Sigmoid colon (tissue), 7 donors: ENCODE measurements around the gene GPR142. TPM values are rescaled to one million over a fixed set of nuclear protein-coding genes. Genes with fewer than 3 reads are reported as not detected.

Source experiments
- DNase-seq: peaks from one replicate; pipeline ENCODE4 v3.0.0-alpha.2; 2019
- H3K27ac ChIP-seq, 4 donors: fragments of 200-600 bp; sonication (generic); one replicate each; pipeline ENCODE4 v1.5.1; 2016 to 2019; ENCODE audit warnings: mild to moderate bottlenecking in 1 of 4
- H3K27me3 ChIP-seq, 3 donors: fragments of 200-600 bp; sonication (generic); one replicate each; pipeline ENCODE4 v1.5.1; 2019; ENCODE audit warnings: mild to moderate bottlenecking in 1 of 3
- H3K36me3 ChIP-seq, 4 donors: fragments of 200-600 bp; sonication (generic); one replicate each; pipeline ENCODE4 v1.5.1; 2016 to 2019
- H3K4me1 ChIP-seq, 4 donors: fragments of 200-600 bp; sonication (generic); one replicate each; pipeline ENCODE4 v1.5.1; 2017 to 2019
- H3K4me3 ChIP-seq, 4 donors: fragments of 200-600 bp; sonication (generic); one replicate each; pipeline ENCODE4 v1.5.1; 2017 to 2019; ENCODE audit warnings: mild to moderate bottlenecking in 2 of 4, moderate library complexity in 1 of 4
- H3K9me3 ChIP-seq, 4 donors: fragments of 200-600 bp in 3 of 4; sonication (generic) in 3 of 4; one replicate each; pipeline versions ENCODE4 v1.5.1 to v1.6.1; 2013 to 2019
- EP300 ChIP-seq, 4 donors: sonication (generic); formaldehyde crosslinking; IDR thresholded peaks; one replicate each; pipeline ENCODE4 v1.6.1; 2017; ENCODE audit warnings: antibody characterized with exemption in 4 of 4
- POLR2A ChIP-seq, 2 donors: fragments of 450-650 bp; IDR thresholded peaks; one replicate each; pipeline ENCODE4 v1.6.1; 2016; ENCODE audit warnings: antibody characterized with exemption in 2 of 2, mild to moderate bottlenecking in 2 of 2, moderate library complexity in 2 of 2
- POLR2AphosphoS5 ChIP-seq, 4 donors: sonication (generic); formaldehyde crosslinking; IDR thresholded peaks; one replicate each; pipeline ENCODE4 v1.6.1; 2017; ENCODE audit warnings: antibody characterized with exemption in 4 of 4
- WGBS, 2 donors: extraction: QIAGEN DNeasy Blood & Tissue Kit; methylation state at CpG; one replicate each; pipeline ENCODE4 v1.1.7; 2013; 5-methylcytosine and 5-hydroxymethylcytosine counted together
- intact Hi-C: fragments of 100-400 bp; cut with DNase I; formaldehyde crosslinking; loops from one replicate; pipeline ENCODE4 v1.15.1; 2023
- polyA plus RNA-seq, 3 donors: library from polyadenylated mRNA; stranded (reverse); fragments of 200-250 nt; gene quantifications; one replicate each; pipeline ENCODE4 v1.2.3, GENCODE V29; 2013
- total RNA-seq, 4 donors: library from RNA; depleted of rRNA; stranded (reverse); fragments of >200 nt; gene quantifications; one replicate each; pipeline ENCODE4 v1.1.0, GENCODE V29; 2016
- TF ChIP-seq, protein P1 (sequence below), 4 experiments: fragments of 450-650 bp in 3 of 4; fragments of 200-600 bp in 1 of 4; IDR thresholded peaks; one replicate each; pipeline ENCODE4 v1.5.1; 2016 to 2019; ENCODE audit warnings: antibody characterized with exemption in 4 of 4, mild to moderate bottlenecking in 3 of 4, moderate library complexity in 2 of 4
- donor health status: healthy with polysubstance abuse.
- donor health status: Bipolar disorder and iron deficiency.
- donor health status: healthy.

GPR142 gene
- total and polyA plus RNA-seq, 7 donors, result 0.16 to 1.8 TPM; not detected in 5

DNA sequence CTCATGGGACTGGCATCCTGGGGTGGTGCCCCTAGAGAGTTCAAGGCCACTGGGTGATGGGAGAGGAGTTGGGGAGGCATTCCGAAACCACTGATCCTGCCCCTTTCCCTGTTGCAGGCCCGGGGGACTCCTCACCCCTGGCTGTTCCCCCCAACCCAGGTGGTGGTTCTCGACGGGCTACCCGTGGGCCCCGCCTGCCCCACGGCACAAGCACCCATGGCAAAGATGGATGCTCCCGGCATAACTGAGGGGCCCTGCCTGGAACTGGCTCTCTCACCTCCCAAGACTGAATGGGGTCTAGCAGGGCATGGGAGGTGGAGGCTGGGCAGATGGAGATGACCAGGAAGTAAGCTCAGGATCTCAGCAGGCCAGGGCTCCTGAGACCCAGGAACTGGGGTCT lies 12.2 kb upstream of the GPR142 start:
- 73 to 79% methylated on average over 8 of the region's 8 CpGs for WGBS, 2 donors
- intact Hi-C loops, result no loop called here

DNA sequence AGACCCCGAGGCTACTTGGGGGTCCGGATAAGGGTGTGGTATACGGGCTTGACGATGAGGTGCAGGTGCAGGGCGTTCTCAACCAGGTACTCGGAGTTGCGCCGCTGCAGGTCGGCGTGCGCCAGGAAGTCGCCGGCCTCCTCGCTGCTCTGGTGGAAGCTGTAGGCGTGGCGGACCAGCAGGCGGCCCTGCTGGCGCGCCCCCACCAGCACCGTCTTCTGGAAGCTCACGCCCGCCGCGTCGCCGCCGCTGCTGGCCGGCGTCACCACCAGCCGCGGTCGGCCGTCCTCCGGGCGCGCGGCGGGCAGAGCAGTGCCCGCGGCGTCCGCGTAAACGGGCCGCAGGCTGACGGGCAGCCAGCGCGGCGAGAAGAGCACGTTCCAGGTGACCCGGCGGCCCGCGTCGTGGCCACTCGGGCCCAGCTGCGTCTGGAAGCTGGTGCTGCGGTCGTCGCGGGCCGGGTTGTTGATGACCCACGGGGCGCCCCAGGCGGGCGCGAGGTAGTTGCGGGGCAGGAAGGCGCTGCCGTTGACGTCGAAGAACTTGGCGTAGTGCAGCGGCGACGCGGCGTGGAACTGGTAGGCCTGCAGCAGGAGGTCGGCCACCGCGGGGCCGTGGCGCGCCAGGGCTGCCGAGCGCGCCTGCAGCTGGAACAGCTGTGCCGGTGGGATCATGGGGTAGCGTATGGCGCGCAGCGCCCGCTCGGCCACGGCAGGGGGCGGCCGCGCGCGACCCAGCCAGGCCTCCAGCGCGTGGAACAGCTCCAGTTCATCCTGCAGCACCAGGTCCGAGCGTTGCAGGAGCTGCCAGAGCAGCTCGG lies 10.4 kb upstream of the GPR142 start:
- peak overlapping the region in 2 of 4 donors; percentile 21 to 30 for H3K4me3 ChIP-seq
- H3K36me3 ChIP-seq, result no peaks in the 10 kb centered on the region
- no peak for DNase-seq
- H3K4me1 ChIP-seq, result peaks cover 0 to 21% (median 10%) of the 10 kb centered on the region in 4 donors
- 2 to 3% methylated on average over 105 of the region's 105 CpGs for WGBS, 2 donors
- peaks cover 36 to 100% (median 96%) of the 10 kb centered on the region in 3 donors for H3K27me3 ChIP-seq
- no peak overlapping the region for H3K27ac ChIP-seq
- H3K9me3 ChIP-seq, result no peaks in the 10 kb centered on the region
- intact Hi-C loops, result no loop called here
- TF ChIP-seq EP300 (IDR thresholded peaks at IDR 0.05), result no peak
- no peak for TF ChIP-seq POLR2A (IDR thresholded peaks at IDR 0.05)
- no peak for TF ChIP-seq POLR2AphosphoS5 (IDR thresholded peaks at IDR 0.05)
- TF ChIP-seq, protein P1, sequence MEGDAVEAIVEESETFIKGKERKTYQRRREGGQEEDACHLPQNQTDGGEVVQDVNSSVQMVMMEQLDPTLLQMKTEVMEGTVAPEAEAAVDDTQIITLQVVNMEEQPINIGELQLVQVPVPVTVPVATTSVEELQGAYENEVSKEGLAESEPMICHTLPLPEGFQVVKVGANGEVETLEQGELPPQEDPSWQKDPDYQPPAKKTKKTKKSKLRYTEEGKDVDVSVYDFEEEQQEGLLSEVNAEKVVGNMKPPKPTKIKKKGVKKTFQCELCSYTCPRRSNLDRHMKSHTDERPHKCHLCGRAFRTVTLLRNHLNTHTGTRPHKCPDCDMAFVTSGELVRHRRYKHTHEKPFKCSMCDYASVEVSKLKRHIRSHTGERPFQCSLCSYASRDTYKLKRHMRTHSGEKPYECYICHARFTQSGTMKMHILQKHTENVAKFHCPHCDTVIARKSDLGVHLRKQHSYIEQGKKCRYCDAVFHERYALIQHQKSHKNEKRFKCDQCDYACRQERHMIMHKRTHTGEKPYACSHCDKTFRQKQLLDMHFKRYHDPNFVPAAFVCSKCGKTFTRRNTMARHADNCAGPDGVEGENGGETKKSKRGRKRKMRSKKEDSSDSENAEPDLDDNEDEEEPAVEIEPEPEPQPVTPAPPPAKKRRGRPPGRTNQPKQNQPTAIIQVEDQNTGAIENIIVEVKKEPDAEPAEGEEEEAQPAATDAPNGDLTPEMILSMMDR (IDR thresholded peaks at IDR 0.05), result no peak

More for the DNA sequence above, 12.2 kb upstream of the GPR142 start:
- Histone ChIP-seq H3K4me1 (peaks cover 0 to 12% (median 8%) of the 10 kb centered on the region in 4 donors), H3K36me3 (no peaks in the 10 kb centered on the region), H3K27ac (no peak overlapping the region), H3K9me3 (no peaks in the 10 kb centered on the region), H3K4me3 (no peak overlapping the region), H3K27me3 (peaks cover 26 to 100% (median 83%) of the 10 kb centered on the region in 3 donors)
- DNase-seq, result no peak
- TF ChIP-seq POLR2A (IDR thresholded peaks at IDR 0.05) (no peak), EP300 (IDR thresholded peaks at IDR 0.05) (no peak), POLR2AphosphoS5 (IDR thresholded peaks at IDR 0.05) (no peak)
- TF ChIP-seq, protein P1 (IDR thresholded peaks at IDR 0.05), result no peak

DNA sequence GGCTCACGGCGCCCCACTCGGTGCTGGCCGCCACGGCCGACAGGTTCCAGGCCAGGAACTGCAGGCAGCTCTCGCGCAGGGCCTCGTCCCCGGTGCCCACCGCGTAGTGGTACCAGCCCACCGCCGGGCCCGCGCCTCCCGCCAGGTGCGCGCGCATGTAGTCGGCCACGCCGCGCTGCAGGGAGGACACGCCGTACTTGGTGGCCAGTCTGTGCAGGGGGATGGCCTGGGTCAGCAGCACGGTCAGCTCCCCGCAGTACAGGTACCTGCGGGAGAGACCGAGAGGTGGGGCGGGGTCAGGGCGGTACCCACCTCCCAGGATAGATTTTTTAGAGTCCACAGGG lies 9.9 kb upstream of the GPR142 start:
- Histone ChIP-seq H3K27me3 (peaks cover 38 to 100% (median 95%) of the 10 kb centered on the region in 3 donors), H3K9me3 (no peaks in the 10 kb centered on the region), H3K27ac (no peak overlapping the region), H3K4me1 (peaks cover 0 to 21% (median 10%) of the 10 kb centered on the region in 4 donors), H3K36me3 (no peaks in the 10 kb centered on the region), H3K4me3 (peak overlapping the region in 1 of 4 donors; percentile 30)
- DNase-seq, result no peak
- intact Hi-C loops, result no loop called here
- no peak for TF ChIP-seq POLR2AphosphoS5 (IDR thresholded peaks at IDR 0.05)
- no peak for TF ChIP-seq EP300 (IDR thresholded peaks at IDR 0.05)
- TF ChIP-seq, protein P1 (IDR thresholded peaks at IDR 0.05), result no peak
- no peak for TF ChIP-seq POLR2A (IDR thresholded peaks at IDR 0.05)
- 17 to 27% methylated on average over 32 of the region's 32 CpGs for whole genome bisulfite sequencing, 2 donors

DNA sequence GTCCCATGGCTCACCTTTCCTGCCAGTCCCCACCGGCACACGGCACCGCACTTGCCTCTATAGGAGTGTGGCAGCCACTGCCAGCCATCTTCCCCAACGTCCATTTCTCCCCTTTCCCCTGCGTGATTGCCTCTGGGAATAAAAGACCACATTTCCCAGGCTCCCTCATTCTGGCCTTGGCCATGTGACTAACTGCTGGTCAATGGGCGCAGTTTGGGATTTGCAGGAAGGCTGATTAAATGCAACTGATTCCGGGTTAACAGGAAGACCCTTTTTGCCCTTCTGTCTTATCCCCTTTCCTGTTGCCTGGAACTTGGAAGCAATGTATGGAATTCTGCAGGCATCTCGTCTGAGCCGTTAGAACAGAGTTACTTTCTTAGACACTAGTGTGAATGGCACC lies 8.6 kb upstream of the GPR142 start:
- Histone ChIP-seq H3K27me3 (peaks cover 38 to 97% (median 83%) of the 10 kb centered on the region in 3 donors), H3K9me3 (no peaks in the 10 kb centered on the region), H3K27ac (no peak overlapping the region), H3K4me1 (peaks cover 0 to 21% (median 10%) of the 10 kb centered on the region in 4 donors), H3K36me3 (no peaks in the 10 kb centered on the region), H3K4me3 (no peak overlapping the region)
- intact Hi-C loops, result no loop called here
- no peak for DNase-seq
- WGBS, 2 donors, result 71 to 83% methylated on average over 9 of the region's 9 CpGs
- TF ChIP-seq, protein P1 (IDR thresholded peaks at IDR 0.05), result no peak
- no peak for TF ChIP-seq POLR2A (IDR thresholded peaks at IDR 0.05)
- TF ChIP-seq POLR2AphosphoS5 (IDR thresholded peaks at IDR 0.05), result no peak
- no peak for TF ChIP-seq EP300 (IDR thresholded peaks at IDR 0.05)
